H1 (cell line): ENCODE measurements around the gene PTCHD4. TPM values are rescaled to one million over a fixed set of nuclear protein-coding genes. Genes with fewer than 3 reads are reported as not detected.

Experiments
- ASH2L ChIP-seq: fragments of 200-600, 300-600 bp; sonication (generic); IDR thresholded peaks from one replicate; pipeline ENCODE4 v1.7.1; 2017; ENCODE audit warnings: low read length
- CHD1 ChIP-seq: IDR thresholded peaks from 2 replicates; pipeline ENCODE4 v1.6.1; 2012; ENCODE audit warnings: low read depth, low read length, improper control_type of control experiment
- EP300 ChIP-seq, 2 experiments: IDR thresholded peaks; 1 replicate in 1 of 2; 2 replicates in 1 of 2; pipeline ENCODE4 v1.6.1; 2011 to 2012; ENCODE audit warnings: low read depth in 2 of 2, low read length in 2 of 2, mild to moderate bottlenecking in 2 of 2, borderline replicate concordance in 1 of 2, inconsistent platforms in 1 of 2, moderate library complexity in 1 of 2
- JUN ChIP-seq: IDR thresholded peaks from 2 replicates; pipeline ENCODE4 v1.6.1; 2011; ENCODE audit warnings: low read depth, mild to moderate bottlenecking, improper control_type of control experiment, low read length
- KDM4A ChIP-seq: IDR thresholded peaks from one replicate; pipeline ENCODE4 v1.7.1; 2012; ENCODE audit warnings: low read depth, mild to moderate bottlenecking, moderate library complexity, low read length, inconsistent platforms; ENCODE audit not compliant: severe bottlenecking
- RBBP5 ChIP-seq: IDR thresholded peaks from 2 replicates; pipeline ENCODE4 v1.7.1; 2012; ENCODE audit warnings: low read depth, mild to moderate bottlenecking, inconsistent platforms, low read length, moderate library complexity, borderline replicate concordance
- RXRA ChIP-seq: IDR thresholded peaks from 2 replicates; pipeline ENCODE4 v1.6.1; 2011; ENCODE audit warnings: low read depth, mild to moderate bottlenecking, low read length, moderate library complexity; ENCODE audit not compliant: insufficient read depth
- polyA plus RNA-seq, 7 experiments: library from polyadenylated mRNA; depleted of rRNA in 3 of 7; stranded (reverse) in 5 of 7; unstranded in 2 of 7; fragments of >200 nt in 5 of 7; fragments of 200-250 nt in 2 of 7; gene quantifications; 1 replicate in 5 of 7; 2 replicates in 1 of 7; 4 replicates in 1 of 7; pipeline versions ENCODE4 v1.2.1 to v1.2.3, GENCODE V29; 2011 to 2013; ENCODE audit warnings: missing spikeins in 2 of 7, mixed read lengths in 2 of 7
- total RNA-seq: library from RNA; stranded (reverse); fragmentation: NEBNext Ultra II Directional; extraction: Animal tissue kit (Norgen Biotek cat#: 25700); gene quantifications from 2 replicates; pipeline ENCODE4 v1.2.1, GENCODE V29; 2021
- TF ChIP-seq, protein P1 (sequence below): fragments of 300-600 bp; sonication (generic); IDR thresholded peaks from 2 replicates; pipeline ENCODE4 v1.7.1; 2012; ENCODE audit warnings: low read length, moderate library complexity, mild to moderate bottlenecking, inconsistent platforms; ENCODE audit not compliant: insufficient replicate concordance

The PTCHD4 gene
- total and polyA plus RNA-seq, 2 of the 8 experiments (the other 6 are each of a cell fraction or from before 2014, with no cell fraction given): 0.17 to 0.37 TPM

DNA sequence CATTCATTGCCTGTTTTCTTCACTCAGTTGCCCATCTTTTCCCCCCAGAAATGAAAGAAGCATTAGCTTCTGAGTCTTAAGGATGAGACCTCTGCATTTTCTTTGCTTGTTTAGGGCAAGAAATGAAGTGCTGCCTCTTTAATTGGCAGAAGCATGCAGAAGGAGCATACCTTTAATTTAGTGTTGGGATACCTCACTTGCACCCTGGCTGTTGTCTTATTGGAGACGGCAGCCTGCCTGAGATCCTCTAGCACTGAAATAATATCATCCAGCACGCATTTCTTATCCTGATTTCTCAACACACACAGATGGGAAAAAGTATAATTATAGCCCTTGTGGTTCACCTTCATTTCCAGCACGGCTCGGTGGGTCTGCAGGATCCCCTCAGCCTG lies 43.1 kb downstream of the PTCHD4 start (continued):
- TF ChIP-seq, protein P1, sequence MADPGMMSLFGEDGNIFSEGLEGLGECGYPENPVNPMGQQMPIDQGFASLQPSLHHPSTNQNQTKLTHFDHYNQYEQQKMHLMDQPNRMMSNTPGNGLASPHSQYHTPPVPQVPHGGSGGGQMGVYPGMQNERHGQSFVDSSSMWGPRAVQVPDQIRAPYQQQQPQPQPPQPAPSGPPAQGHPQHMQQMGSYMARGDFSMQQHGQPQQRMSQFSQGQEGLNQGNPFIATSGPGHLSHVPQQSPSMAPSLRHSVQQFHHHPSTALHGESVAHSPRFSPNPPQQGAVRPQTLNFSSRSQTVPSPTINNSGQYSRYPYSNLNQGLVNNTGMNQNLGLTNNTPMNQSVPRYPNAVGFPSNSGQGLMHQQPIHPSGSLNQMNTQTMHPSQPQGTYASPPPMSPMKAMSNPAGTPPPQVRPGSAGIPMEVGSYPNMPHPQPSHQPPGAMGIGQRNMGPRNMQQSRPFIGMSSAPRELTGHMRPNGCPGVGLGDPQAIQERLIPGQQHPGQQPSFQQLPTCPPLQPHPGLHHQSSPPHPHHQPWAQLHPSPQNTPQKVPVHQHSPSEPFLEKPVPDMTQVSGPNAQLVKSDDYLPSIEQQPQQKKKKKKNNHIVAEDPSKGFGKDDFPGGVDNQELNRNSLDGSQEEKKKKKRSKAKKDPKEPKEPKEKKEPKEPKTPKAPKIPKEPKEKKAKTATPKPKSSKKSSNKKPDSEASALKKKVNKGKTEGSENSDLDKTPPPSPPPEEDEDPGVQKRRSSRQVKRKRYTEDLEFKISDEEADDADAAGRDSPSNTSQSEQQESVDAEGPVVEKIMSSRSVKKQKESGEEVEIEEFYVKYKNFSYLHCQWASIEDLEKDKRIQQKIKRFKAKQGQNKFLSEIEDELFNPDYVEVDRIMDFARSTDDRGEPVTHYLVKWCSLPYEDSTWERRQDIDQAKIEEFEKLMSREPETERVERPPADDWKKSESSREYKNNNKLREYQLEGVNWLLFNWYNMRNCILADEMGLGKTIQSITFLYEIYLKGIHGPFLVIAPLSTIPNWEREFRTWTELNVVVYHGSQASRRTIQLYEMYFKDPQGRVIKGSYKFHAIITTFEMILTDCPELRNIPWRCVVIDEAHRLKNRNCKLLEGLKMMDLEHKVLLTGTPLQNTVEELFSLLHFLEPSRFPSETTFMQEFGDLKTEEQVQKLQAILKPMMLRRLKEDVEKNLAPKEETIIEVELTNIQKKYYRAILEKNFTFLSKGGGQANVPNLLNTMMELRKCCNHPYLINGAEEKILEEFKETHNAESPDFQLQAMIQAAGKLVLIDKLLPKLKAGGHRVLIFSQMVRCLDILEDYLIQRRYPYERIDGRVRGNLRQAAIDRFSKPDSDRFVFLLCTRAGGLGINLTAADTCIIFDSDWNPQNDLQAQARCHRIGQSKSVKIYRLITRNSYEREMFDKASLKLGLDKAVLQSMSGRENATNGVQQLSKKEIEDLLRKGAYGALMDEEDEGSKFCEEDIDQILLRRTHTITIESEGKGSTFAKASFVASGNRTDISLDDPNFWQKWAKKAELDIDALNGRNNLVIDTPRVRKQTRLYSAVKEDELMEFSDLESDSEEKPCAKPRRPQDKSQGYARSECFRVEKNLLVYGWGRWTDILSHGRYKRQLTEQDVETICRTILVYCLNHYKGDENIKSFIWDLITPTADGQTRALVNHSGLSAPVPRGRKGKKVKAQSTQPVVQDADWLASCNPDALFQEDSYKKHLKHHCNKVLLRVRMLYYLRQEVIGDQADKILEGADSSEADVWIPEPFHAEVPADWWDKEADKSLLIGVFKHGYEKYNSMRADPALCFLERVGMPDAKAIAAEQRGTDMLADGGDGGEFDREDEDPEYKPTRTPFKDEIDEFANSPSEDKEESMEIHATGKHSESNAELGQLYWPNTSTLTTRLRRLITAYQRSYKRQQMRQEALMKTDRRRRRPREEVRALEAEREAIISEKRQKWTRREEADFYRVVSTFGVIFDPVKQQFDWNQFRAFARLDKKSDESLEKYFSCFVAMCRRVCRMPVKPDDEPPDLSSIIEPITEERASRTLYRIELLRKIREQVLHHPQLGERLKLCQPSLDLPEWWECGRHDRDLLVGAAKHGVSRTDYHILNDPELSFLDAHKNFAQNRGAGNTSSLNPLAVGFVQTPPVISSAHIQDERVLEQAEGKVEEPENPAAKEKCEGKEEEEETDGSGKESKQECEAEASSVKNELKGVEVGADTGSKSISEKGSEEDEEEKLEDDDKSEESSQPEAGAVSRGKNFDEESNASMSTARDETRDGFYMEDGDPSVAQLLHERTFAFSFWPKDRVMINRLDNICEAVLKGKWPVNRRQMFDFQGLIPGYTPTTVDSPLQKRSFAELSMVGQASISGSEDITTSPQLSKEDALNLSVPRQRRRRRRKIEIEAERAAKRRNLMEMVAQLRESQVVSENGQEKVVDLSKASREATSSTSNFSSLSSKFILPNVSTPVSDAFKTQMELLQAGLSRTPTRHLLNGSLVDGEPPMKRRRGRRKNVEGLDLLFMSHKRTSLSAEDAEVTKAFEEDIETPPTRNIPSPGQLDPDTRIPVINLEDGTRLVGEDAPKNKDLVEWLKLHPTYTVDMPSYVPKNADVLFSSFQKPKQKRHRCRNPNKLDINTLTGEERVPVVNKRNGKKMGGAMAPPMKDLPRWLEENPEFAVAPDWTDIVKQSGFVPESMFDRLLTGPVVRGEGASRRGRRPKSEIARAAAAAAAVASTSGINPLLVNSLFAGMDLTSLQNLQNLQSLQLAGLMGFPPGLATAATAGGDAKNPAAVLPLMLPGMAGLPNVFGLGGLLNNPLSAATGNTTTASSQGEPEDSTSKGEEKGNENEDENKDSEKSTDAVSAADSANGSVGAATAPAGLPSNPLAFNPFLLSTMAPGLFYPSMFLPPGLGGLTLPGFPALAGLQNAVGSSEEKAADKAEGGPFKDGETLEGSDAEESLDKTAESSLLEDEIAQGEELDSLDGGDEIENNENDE: no peak
- no peak for TF ChIP-seq RXRA
- TF ChIP-seq CHD1: no peak
- TF ChIP-seq EP300 (IDR thresholded peaks at IDR 0.05; ENCODE audit: borderline replicate concordance in 1 of 2, low read depth in 2 of 2, low read length in 2 of 2): no peak
- TF ChIP-seq KDM4A: no peak
- TF ChIP-seq ASH2L: no peak
- TF ChIP-seq RBBP5: no peak
- TF ChIP-seq JUN: no peak
